Keratinocyte (primary cell): ENCODE results near the gene SMC1B.

ENCODE experiments used
- CTCF ChIP-seq, 3 experiments: IDR thresholded peaks in 1 of 3; conservative IDR thresholded peaks in 1 of 3; optimal IDR thresholded peaks in 1 of 3; 2 replicates in 2 of 3; 3 replicates in 1 of 3; pipeline versions ENCODE3 to v1.5.1; 2011; ENCODE audit warnings: low read length in 3 of 3, mild to moderate bottlenecking in 3 of 3, moderate library complexity in 2 of 3, control low read depth in 1 of 3, inconsistent platforms in 1 of 3; ENCODE audit not compliant: insufficient read depth in 2 of 3; ENCODE audit errors: extremely low read depth in 1 of 3
- EZH2 ChIP-seq: IDR thresholded peaks from one replicate; pipeline ENCODE4 v1.6.1; 2012; ENCODE audit warnings: inconsistent platforms, mild to moderate bottlenecking, low read length, moderate library complexity

- TF ChIP-seq CTCF (optimal IDR thresholded peaks at IDR 0.05 in 1 of 3, IDR thresholded peaks at IDR 0.05 in 1 of 3, conservative IDR thresholded peaks at IDR 0.05 in 1 of 3; ENCODE audit: extremely low read depth in 1 of 3, insufficient read depth in 2 of 3, low read length in 3 of 3) (no peak), EZH2 (no peak)
Measured at GRCh38 chr22:45460288-45461109, 47.1 kb upstream of the SMC1B start.
